HG03565 (cell line): Measurements from ENCODE around the gene TMEM203.

Experiments used
- ATAC-seq: cut with Tn5 transposase; IDR thresholded peaks from one replicate; pipeline ENCODE4 v1.9.1; 2021; ENCODE audit warnings: mild to moderate bottlenecking, moderate library complexity; ENCODE audit not compliant: unreplicated experiment

TMEM203 gene

DNA sequence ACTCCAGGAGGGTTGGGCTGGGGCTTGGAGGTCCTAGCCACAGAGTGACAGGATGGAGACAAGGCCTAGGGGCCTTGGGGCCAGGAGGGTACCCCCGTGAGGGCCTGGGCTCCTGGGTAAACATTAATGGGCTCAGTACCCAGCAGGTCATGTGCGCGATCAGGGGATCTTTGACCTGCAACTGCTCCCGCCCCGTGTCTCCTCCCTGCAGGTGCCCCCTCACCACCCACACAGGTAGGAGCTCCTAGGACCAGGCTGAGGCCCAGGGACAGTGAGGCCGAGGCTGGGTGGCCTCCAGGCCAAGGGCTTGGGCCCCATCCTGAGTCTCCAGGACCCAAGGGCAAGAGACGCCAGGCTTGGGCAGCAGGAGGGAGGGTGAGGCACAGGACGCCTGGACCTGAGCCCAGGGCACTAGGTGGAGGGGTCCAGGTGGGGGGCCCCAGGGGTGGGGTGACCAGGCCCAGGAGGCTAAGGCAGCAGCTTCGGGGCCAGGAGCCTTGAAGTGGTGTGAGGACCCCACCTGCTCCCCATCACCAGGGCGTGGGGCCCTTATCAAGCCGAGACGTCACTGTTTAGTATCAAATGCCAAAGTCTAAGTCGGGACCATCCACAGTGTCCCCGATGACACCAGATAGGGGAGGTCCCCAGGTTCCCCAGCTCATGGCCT lies 25.4 kb upstream of the TMEM203 start, which contains the start of gene SLC34A3:
TSS of gene SLC34A3 (plus strand) at position 197 of the 667 bp plus-strand sequence. CDS start 802 bp downstream, outside the sequence.
- ATAC-seq, result no peak

DNA sequence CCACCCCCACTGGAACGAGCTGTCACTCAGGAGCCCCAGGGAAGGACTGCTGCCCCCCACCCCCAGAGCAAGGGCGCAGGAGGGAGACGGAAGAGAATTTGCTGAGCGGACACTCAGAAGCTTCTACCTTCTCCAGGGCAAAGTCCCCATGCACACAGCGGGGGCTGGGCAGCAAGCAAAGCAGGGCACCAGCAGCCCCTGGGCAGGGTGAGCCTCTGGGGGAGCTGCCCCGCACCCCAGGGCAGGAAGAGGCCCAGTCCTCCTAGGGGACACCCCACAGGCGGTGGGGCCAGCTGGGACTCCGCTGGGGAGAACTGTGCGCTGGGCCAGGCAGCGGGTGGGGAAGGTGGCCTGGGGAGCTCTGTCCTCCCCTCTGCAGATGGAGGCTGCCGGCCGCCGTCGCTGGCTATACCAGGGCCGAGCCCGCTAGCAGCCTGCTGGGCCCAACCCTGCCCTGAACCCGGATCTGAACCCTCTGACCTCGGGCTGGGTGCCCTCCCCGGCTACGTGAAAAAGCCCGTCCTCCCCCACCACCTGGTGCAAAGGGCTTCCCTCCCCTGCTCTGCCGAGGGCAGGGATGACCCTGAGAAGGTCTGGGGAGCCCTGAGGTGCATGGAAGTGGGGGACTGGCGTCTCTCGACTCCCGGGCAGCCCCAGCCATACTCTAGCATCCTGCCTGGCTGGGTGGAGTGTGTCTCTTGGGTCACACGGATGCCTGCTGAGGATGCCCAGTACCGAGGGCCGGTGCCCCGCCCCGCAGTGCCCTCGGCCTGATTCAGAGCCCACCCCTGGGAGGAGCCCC lies 24.7 kb upstream of the TMEM203 start:
- no peak for ATAC-seq

DNA sequence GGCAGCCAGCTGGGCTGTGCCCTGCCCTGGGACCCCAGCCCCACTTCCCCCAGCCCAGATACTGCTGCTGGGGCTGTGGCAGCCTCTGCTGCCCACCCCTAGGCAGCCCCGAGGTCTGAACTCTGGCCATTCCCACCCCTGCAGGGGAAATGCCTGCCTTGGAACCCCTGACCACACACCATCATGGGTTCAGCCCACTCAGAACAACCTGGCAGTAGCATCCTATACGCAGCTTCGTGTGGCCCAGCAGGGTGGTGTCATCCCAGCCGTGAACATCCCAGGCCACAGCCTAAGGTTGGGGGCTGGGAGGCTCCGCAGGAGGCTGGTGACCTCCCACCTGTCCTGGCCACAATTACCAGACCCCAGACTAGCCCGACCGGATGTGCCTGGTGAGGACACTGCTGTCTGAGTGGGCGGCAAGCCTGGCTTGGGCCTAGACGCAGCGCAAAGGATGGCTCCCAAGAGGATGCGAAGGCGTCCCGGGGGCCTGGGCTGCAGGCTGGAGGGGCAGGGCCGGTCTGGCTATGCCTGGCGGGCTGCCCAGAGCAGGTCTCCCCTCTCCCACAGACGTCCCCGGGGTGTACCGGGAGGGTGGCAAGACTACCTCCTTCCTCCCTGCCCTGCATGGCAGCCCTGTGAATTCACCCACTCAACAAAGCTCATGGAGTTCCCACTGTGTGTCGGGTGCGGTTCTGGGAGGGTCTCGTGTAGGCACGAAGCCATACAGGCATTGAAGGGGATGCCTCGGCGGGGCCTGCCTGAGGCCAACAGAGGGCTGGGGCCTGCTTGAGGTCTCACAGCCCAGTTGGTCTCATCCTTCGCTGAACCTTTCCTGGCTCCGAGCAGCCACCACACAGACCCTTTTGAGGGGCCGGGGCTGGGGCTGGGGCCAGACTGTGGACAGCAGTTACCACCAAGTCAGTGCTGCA lies 23.8 kb upstream of the TMEM203 start:
- no peak for ATAC-seq

DNA sequence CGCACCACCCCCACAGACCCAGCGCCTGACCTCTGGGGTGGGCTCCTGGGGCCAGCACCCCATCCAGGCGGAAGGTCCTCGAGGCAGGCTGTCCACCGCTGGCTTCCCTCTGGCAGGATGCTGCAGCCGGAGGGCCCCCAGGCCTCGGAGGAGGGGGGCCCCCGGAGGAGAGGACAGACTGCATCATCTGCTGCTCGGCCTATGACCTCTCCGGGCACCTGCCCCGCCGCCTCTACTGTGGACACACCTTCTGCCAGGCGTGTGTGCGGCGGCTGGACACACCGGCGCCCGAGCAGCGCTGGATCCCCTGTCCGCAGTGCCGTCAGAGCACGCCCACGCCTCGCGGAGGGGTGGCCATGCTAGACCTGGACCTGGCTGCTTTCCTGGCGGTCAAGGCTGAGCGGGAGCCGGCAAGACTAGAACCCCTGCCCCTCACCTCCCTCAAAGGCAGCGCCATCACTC lies 23.1 kb upstream of the TMEM203 start:
- ATAC-seq, result no peak

DNA sequence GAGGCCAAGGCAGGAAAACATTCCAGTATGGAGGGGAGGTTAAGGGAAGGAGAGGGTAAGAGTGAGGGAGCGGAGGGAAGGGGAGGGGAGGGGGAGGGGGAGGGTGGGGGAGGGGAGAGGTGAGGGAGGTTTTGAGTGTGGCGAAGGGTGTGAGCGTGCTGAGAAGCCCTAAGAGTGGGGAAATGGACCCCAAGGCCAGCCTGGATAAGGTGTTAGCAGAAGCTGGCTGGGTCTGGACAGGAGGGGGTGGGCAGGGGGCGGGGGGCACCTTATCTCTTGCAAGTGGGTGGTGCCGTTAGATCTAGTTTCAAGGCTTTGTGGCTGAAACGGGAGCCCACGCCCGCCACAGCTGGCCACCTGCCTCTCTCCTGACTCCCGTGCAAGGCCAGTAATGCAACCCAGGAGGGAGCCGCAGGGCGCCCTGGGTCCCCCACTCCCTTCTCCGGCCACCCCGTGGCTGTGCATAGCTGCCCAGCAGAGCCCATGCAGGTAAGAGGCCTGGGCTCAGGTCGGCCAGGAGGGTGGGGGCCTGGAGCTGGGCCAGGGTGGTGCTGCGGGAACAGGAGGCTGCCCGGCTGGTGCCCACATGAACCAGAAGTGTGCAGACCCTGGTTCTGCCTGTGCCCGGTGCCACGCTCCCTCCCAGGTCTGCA lies 22.5 kb upstream of the TMEM203 start:
- ATAC-seq, result no peak

DNA sequence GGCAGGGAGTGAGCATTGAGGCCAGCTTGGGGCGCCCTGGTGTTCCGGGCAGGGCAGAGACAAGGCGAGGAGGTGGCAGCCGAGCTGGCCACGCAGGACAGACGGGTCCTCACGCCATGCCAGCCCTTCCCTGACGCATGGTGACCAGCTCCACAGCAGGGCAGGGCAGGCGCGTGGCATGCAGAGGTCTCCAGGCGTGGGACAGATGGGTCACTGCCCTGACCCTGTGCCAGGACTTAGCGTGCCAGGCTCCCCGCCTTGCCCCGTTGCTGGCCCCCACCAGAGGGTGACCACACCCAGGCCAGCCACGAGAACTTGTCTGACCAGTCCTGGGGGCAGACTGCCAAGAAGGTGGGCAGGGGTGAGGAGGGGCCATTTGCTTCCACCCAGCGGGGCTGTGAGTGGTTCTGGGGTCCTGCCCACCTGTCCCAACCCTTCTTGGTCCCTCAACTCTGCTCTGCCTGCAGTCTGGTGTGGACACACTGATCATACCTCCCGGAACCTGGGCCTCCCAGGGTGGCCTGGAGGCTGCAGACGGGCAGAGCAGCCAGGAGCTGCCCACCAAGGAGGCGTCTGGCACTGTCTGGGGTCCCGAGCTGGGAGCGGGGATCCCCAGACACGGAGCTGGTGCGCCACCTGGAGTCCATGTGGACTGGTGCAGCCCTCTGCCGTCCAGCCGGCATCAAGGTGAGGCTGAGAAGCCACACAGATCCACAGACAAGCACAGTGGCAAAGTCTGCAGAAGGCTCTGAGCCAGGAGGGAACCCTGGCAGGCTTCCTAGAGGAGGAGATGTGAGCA lies 21.8 kb upstream of the TMEM203 start, which contains the start of gene RNF224:
TSS of gene RNF224 (plus strand) at position 449 of the 799 bp plus-strand sequence. CDS start 834 bp downstream, outside the sequence.
- ATAC-seq, result no peak

DNA sequence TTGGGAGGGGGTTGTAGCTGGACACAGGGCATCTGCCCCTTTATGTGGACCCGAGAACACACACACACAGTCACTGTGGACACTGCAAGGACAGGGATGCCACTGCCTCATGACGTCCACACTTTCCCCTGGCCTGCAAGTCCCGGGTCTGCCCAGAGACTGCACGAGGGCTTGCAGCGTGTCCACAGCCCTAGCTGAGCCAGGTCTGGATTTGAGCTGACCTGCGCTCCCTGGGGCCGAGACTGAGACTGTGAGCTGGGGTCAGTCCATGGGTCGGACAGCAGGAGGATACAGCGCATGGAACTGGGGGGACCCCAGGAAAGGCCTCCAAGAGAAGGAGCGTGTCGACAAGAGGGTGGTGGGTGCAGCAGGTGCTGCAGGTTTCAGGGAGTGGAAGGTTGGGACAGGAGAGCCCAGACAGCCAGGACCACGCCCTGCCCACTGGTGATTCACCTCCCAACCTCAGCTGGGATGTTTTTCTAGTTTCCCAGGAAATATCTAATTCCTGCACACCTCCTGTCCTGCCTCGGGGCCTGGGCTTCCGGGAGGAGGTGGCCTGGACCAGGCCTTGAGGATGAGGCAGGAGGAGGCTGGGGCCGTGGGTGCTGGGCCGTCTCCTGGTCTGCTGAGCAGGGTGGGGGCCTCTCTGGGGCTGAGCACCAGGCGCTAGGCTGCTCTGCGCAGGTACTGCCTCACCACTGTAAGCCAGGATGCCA lies 21.0 kb upstream of the TMEM203 start:
- no peak for ATAC-seq

DNA sequence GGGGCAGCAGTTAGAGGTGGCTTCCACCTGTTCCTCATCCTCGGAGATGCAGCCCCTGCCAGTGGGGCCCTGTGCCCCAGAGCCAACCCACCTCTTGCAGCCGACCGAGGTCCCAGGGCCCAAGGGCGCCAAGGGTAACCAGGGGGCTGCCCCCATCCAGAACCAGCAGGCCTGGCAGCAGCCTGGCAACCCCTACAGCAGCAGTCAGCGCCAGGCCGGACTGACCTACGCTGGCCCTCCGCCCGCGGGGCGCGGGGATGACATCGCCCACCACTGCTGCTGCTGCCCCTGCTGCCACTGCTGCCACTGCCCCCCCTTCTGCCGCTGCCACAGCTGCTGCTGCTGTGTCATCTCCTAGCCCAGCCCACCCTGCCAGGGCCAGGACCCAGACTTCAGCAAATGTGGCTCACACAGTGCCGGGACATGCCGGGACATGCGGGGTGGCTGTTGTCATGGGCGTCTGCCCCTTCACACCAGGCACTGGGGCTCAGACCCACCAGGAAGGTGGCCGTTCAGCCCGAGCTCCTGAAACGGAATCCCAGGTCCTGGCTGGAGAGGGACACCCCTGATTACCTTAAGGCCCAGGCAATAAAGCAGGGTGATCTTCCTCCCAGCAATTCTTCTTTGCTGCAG lies 20.4 kb upstream of the TMEM203 start:
- ATAC-seq, result no peak

DNA sequence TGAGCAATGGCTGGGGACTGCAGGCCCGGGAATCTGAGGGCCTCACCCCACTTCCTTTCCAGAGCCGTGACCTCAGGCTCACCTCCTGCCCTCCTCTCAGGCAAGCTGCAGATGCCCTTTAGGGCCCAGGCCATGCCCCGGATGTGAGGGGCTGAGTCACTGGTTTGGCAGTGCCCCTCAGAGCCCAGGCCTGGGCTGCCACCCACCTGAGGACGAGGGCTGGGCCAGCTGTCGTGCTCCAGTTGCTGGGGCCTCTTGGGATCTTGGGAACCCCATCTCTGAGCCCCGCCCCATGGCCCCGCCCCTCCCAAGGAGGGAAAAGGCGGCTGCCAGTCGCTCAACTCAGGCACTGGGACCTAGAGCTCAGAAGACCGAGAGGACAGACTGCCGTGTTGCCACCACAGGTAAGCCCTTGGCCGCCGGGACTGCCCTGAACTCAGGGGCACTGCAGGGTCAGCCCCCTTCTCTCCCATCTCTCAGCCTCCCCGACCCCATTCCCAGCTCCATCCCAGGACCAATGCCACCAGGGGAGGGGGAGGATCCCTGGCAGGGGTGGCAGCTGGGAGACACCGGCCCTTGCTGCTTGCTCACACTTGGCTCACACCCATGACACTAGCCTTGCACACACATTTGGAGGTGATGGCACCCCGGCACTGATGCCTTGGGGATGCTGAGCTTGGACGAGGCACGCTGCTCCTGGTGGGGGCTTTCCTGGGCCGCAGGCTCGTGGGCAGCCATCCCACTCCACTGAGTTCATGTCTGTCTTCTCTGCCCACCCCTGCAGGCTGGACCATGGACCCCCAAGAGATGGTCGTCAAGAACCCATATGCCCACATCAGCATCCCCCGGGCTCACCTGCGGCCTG lies 19.6 kb upstream of the TMEM203 start, which contains the start of gene CYSRT1:
TSS of gene CYSRT1 (plus strand) at position 345 of the 865 bp plus-strand sequence. CDS start at position 793, 448 bp downstream.
- no peak for ATAC-seq

DNA sequence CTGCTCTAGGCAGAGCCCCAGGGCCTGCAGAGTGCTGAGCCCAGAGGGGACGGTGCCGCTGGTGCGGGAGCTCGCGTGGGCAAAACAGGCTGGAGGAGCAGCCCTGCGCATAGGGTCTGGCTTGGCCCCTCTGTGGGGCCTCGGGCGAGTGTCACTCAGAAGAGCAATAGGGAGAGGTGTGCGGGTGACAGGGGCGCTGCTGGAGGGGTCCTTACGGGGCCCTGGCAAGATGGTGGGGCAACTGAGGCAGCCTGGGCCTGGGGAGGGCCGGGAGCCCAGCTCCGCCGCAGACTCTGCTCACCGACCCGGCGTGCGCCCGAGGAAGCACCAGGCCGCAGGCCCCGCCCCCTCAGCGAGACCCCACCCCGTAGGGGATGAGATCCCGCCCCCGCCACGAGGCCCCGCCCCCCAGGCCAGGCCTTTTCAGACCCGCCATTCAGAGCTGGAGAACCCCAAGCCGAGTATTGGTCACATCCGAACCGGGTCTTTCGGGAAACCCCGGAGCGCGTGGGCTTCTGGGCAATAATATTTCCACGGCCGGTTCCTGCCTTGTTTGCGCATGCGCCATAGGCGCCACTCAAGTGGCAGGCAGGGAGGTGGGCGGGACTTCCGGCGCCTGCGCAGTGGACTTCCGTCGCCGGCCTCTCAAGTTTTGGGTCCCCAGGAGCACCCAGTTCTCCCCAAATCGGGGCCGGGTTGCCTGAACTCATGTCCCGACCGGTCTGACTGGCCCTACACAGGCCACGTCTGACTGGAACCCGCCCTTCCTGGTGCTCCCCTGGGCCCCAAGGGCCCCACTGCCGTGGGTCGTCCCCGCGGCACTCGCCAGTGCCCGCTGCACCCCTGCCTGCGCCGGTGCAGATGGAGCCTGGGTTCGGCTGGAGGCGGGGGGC lies 17.9 kb upstream of the TMEM203 start:
- peak; percentile 68 for ATAC-seq

DNA sequence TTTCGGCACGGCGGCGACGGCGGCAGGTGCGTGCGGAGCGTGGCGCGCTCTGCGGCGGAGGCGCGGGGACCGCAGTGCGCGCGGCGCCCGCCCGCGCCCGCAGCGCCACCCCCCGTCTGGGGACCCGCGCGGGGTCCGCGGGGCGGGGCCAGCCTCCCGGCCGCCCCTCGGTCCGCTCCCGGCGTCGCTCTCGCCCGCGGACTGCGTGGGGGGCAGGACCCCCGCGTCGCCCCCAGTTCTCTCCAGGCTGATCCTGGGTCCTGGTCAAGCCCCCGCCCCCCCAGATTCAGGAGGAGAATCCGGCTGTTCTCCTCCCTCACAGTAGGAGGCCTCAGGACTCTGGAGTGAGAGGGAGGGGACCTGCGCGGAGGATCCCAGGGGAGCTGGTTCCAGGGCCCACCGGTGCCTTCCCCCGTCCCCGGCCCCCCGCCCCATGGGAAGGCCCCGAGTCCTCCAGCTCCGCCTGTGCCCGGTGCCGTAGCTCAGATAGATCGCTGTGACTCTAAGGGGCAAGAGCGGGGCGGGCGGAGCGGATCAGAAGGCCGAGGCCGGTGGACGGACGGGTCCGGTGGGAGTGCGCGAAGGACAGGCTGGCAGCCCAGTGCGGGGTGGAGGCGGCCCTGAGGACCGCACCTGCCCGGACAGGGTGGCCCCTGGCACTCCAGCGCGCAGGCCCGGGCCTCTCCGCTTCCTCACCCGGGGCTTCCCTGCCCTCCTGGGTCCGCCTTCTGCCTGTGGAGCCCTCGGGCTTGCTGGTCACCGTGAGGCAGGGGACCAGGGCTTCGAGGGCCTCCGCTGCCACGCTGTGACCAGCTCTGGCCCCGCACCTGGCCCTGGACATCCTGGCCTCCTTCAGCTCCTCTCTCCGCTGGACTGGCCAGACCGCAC lies 17.0 kb upstream of the TMEM203 start, which contains the start of gene RNF208:
TSS of gene RNF208 (minus strand) at position 51 of the 888 bp plus-strand sequence. CDS start 1,028 bp downstream, outside the sequence.
- no peak for ATAC-seq

DNA sequence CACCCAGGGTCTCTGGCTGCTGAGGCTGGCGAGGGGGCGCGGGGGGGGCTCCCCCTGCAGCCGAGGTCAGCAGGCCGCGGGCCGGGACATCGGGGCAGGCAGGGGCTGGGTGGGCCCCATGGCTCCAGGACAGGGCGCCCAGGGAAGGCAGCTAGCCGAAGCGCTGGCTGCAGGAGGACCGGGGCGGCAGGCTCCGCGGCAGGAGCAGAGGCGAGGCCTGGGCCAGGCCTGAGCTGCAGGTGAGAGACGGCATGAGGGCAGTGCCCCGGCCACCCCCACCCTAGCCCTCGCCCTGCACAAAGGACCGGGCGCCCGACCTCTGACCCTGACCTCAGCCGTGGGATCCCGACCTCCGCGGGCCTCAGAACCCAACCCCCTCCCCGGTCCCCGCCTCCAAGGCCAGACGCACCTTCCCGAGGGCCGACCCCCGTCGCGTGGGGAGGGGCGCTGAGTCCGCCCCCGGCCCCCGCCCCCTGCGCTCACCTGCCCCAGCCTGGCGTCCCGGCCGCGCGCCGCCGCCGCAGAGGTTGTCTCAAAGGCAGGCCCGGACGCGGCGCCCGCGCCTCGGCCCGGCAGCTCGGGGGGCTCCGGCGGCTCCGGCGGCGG lies 16.2 kb upstream of the TMEM203 start:
- no peak for ATAC-seq

DNA sequence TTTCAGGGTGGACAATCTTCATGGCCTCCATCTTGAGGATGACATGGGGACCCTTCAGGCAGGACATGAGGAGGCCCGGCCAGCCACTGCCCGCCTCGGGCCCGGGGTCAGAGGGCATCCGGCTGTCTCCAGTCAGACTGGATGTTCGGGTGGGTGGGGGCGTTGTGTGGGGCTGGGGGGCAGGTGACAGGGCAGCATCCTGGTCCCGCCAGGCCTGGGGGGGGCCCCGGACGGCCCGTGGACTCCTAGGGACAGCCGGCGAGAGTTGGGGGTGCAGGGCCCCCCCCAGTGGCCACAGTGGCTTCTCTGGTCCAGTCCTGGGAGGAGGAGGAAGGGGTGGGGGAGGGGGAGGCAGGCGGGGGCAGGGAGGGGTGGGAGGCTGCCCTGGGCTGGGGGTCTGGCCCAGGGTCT lies 15.7 kb upstream of the TMEM203 start:
- no peak for ATAC-seq

DNA sequence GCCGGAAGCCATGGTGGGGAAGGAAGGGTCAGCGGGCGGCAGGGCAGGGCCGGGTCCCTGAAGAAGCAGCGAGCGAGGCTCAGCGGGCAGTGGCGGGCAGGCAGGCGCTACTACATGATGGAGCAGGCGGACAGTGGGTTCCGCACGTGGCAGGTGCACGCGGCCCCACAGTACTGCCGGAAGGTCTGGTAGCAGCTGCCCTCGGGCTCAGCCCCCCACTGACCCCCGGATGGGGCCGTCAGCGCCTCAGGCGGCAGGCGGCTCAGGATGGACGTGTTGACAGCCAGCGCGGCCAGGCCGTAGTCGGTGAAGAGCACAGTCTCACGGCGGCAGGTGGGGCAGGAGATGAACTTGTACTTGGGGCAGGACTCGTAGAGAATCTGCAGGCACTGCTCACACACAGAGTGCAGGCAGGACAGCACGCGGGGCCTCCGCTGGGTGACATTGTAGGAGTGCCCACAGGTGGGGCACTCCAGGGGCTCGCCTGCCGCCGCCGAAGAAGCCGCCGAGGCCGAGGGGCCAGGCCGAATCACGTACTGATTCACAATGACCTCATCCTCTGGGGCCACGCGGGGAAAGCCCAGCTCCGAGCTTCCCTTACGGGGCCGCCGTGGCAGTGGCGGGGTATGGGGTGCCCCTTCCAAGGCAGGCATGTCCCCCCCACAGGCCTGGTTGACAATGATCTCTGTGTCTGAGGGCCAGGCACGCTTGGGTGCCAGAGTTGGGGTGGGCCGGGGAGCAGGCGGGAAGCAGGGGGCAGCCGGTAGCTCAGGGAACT lies 15.1 kb upstream of the TMEM203 start:
- no peak for ATAC-seq
